Large intestine (tissue), 3 donors: Measurements from ENCODE around the gene MED16. TPM values are rescaled to one million over a fixed set of nuclear protein-coding genes. Genes with fewer than 3 reads are reported as not detected.

Experiments
- DNase-seq, 2 donors: peaks; one replicate each; pipeline versions ENCODE4 v3.0.0 to v3.0.0-alpha.2; 2013
- H3K27ac ChIP-seq: one replicate; pipeline ENCODE4 v1.5.1; 2013; ENCODE audit warnings: low read length
- H3K27me3 ChIP-seq: 2 replicates; pipeline ENCODE4 v1.6.1; 2013; ENCODE audit warnings: low read length; ENCODE audit not compliant: control insufficient read depth, insufficient read depth
- H3K36me3 ChIP-seq: 2 replicates; pipeline ENCODE4 v1.6.1; 2013; ENCODE audit warnings: low read length; ENCODE audit not compliant: control insufficient read depth, insufficient read depth
- H3K4me1 ChIP-seq: one replicate; pipeline ENCODE4 v1.6.1; 2013; ENCODE audit warnings: low read length; ENCODE audit not compliant: control insufficient read depth, insufficient read depth
- H3K4me3 ChIP-seq: one replicate; pipeline ENCODE4 v1.5.1; 2013; ENCODE audit warnings: low read length
- H3K9me3 ChIP-seq: one replicate; pipeline ENCODE4 v1.6.1; 2013; ENCODE audit warnings: mild to moderate bottlenecking, low read depth, low read length, moderate library complexity; ENCODE audit not compliant: control insufficient read depth
- WGBS: methylation state at CpG from one replicate; pipeline ENCODE4 v1.1.5; 2013; ENCODE audit warnings: low lambda C conversion rate; ENCODE audit not compliant: insufficient coverage; 5-methylcytosine and 5-hydroxymethylcytosine counted together
- polyA plus RNA-seq: library from polyadenylated mRNA; unstranded; fragments of 120-200 nt; gene quantifications from one replicate; pipeline ENCODE4 v1.2.1, GENCODE V29; 2013

Gene MED16
- polyA plus RNA-seq, 1 donor, result 41.7 TPM

DNA sequence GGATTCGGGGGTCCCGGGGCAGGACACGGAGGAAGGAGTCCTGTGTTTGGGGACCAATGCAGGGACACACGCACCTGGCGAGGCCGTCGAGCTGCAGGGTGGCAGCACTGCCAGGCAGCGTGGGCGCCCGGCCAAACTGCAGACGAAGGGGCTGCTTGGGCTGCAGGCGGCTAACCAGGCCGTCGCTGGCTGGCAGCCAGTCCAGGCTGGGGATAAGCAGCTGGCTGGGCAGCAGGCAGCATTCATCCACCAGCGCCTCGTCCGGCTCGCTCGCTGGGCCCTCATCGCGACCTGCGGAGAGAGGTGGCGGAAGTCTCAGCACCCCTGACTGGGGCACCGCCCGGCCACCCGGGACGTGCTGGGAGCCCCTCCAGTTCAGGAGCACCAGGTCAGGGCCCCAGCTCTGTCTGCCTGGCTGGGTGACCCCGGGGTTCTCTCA, 22.0 kb downstream of the MED16 start:
- H3K27me3 ChIP-seq, result no peaks in the 10 kb centered on the region
- no peak for DNase-seq
- WGBS, result no CpG with 5 or more reads among the region's 28 CpGs
- no peaks in the 10 kb centered on the region for H3K4me1 ChIP-seq
- peaks cover 12% of the 10 kb centered on the region for H3K9me3 ChIP-seq
- H3K4me3 ChIP-seq, result no peak overlapping the region
- H3K27ac ChIP-seq, result no peak overlapping the region
- peaks cover 66% of the 10 kb centered on the region for H3K36me3 ChIP-seq

DNA sequence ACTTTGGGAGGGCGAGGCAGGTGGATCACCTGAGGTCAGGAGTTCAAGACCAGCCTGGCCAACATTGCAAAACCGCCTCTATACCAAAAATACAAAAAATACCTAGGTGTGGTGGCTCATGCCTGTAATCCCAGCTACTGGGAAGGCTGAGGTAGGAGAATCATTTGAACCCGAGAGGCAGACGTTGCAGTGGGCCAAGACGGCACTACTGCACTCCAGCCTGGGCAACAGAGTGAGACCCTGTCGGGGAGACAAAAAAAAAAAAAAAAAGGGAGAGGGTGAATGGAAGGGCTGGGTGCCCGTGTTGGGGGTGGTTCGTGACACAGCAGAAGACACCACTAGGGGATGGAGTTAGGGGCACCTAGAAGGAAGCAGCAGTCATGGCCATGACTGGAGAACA, 22.7 kb downstream of the MED16 start:
- Histone ChIP-seq H3K27me3 (no peaks in the 10 kb centered on the region), H3K36me3 (peaks cover 60% of the 10 kb centered on the region), H3K4me3 (no peak overlapping the region), H3K9me3 (peaks cover 12% of the 10 kb centered on the region), H3K27ac (no peak overlapping the region), H3K4me1 (no peaks in the 10 kb centered on the region)
- WGBS, result no CpG with 5 or more reads among the region's 8 CpGs
- no peak for DNase-seq

DNA sequence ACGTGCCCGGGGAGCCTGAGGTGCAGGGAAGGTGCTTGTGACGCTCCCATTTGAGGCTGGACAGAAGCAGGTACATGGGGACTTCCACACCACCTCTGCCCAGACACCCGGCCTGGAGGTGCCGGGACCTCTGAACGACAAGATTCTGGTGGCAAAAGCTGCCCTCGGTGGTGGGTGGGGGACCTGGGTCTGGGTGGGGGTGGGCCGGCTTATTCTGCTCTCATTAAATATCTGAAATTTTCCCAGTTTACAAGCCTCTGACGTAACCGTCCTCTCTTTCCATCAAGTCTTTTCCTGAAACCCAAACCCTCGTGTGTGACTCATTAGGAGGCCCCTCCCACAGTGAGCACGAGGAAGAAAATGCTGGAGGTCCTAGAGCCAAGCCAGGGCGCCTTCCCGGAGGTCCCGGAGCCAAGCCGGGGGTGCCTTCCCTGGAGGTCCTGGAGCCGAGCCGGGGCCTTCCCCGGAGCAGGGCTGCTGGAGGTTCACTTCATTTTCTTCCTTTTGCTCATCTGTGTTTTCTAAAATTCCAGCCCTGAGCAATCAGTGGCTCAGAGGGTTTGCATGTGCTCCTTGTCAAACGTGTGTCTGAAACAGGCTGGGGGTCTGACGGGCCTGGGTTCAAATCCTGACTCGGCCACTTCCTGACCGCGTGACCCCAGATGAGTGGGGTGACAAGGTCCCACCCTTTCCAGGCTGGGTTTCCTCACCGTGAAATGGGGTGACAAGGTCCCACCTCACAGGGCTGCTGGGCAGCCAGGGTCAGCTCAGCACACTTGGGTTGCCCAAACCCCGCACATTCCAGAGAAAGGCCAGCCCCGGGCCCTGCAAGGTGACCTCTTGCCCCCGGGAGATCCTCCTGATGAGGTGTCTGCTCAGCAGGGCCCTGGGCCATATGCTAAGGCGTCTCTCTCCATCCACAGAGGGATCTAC, 23.5 kb downstream of the MED16 start:
- Histone ChIP-seq H3K9me3 (peaks cover 12% of the 10 kb centered on the region), H3K4me3 (no peak overlapping the region), H3K27me3 (no peaks in the 10 kb centered on the region), H3K4me1 (no peaks in the 10 kb centered on the region), H3K27ac (no peak overlapping the region), H3K36me3 (peaks cover 56% of the 10 kb centered on the region)
- DNase-seq, result no peak
- whole genome bisulfite sequencing, result no CpG with 5 or more reads among the region's 29 CpGs

DNA sequence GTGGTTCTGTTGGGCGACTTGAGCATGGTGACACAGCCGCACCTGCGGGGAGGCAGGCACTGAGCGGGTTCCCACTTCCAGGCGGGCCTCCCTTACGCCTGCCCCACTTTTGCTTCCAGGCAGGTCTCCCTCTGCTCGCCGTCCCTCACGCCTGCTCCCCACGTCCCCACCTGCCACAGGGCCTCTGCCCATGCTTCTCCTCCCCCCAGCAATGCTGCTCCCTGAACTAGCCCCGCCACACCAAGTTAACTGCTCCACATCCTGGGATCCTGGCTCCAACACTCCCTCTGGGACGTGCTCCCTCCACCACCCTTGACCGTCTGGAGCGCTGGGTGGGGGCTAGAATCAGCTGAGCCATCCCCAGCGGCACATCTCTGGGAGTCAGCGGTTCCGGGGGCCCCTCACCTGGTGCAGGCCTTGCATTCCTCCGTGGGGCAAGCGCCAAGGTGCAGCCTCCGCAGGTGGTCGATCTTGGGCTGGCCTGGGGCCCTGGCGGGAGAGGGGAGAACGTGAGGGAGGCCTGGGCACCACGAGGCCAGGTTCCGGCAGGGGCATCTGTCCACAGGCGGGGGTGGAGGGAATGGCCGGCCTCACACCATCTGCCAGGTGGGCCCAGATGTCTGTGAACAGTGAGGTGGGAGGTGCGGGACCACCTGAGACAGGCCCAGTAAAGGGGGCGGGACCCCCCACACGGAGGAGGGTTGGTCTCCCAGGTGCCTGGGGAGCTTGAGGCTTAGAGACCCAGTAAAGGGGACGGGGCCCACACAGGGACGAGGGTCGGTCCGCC, 24.3 kb downstream of the MED16 start:
- peaks cover 50% of the 10 kb centered on the region for H3K36me3 ChIP-seq
- WGBS, result no CpG with 5 or more reads among the region's 34 CpGs
- no peaks in the 10 kb centered on the region for H3K4me1 ChIP-seq
- H3K4me3 ChIP-seq, result no peak overlapping the region
- peaks cover 14% of the 10 kb centered on the region for H3K9me3 ChIP-seq
- no peaks in the 10 kb centered on the region for H3K27me3 ChIP-seq
- no peak for DNase-seq
- no peak overlapping the region for H3K27ac ChIP-seq

DNA sequence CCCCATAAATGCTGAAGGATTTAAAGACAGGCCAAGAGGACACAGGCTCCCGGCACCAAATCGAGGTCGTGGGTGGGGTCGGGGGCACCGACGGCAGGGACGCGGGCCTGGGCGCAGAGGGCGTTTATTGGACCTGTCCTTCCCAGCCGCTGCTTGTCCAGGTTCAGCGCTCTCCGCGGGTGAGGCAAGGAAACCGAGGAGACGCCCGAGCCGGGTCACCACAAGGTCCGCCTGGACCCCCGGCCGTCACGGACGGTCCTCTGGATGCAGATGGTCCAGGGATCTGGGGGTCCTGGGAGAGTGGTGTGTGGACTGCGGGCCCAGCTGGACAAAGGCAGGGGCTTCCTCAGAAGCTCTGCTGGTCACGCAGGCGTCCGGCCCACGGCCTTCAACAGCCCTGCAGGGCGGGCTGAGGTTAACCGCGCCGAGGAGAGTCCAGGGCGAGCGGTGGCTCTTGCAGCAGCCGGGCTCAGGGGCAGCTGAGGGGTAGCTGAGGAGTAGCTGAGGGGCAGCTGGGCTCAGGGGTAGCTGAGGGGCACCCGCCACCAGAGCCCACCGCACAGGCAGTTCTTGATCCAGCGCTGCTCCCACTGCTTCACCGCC, 25.0 kb downstream of the MED16 start:
- Histone ChIP-seq H3K27me3 (peaks cover 2% of the 10 kb centered on the region), H3K36me3 (peaks cover 46% of the 10 kb centered on the region), H3K27ac (no peak overlapping the region), H3K4me3 (no peak overlapping the region), H3K9me3 (peaks cover 16% of the 10 kb centered on the region), H3K4me1 (no peaks in the 10 kb centered on the region)
- WGBS, result no CpG with 5 or more reads among the region's 39 CpGs
- DNase-seq, result no peak

DNA sequence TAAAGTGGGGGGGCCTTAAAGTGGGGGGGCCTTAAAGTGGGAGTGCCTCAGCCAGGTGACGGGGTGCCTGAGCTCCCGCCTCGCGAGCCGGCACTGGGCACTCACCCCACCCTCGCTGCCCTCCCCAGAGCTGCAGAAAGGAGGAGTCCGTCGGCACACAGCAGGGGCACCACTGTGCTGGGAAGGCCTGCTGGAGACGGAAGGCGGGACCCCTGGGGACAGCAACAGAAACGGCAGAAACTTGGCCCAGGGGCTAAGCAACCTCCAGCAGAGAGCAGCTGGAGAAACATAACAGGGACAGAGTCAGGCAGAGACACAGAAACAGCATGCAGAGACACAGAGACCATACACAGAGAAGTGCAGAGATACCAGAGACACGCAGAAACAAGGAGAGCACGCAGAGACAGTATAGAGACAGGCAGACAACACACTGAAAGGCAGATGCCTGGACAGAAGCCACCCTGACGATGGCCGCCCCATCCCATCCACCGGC, 25.6 kb downstream of the MED16 start:
- Histone ChIP-seq H3K27me3 (peaks cover 7% of the 10 kb centered on the region), H3K4me1 (peaks cover 4% of the 10 kb centered on the region), H3K9me3 (peaks cover 19% of the 10 kb centered on the region), H3K27ac (no peak overlapping the region), H3K4me3 (no peak overlapping the region), H3K36me3 (peaks cover 45% of the 10 kb centered on the region)
- no CpG with 5 or more reads among the region's 16 CpGs for WGBS
- DNase-seq, result no peak

DNA sequence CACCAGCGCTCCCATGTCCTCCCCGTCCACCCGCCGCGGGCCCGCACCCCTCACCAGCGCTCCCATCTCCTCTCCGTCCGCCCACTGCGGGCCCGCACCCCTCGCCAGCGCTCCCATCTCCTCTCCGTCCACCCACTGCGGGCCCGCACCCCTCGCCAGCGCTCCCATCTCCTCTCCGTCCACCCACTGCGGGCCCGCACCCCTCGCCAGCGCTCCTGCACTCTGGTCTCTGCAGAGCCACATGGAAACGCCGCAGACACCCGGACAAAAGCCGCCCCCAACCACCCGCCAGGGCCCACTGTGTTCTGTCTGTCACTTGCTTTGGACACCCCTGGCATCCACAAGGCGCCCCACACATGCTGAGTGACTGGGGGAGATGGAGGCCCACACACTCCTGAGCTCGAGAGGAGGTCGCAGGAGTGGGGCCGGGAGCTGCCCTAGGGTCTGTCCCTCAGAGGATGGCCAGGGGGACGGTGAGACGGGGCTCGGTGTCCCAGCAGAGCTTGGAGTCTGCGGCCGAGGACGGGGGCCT, 26.2 kb downstream of the MED16 start:
- Histone ChIP-seq H3K9me3 (peaks cover 19% of the 10 kb centered on the region), H3K4me1 (peaks cover 4% of the 10 kb centered on the region), H3K4me3 (no peak overlapping the region), H3K36me3 (peaks cover 40% of the 10 kb centered on the region), H3K27ac (no peak overlapping the region), H3K27me3 (peaks cover 7% of the 10 kb centered on the region)
- DNase-seq, result no peak
- WGBS, result 20% methylated on average over 1 of the region's 38 CpGs

DNA sequence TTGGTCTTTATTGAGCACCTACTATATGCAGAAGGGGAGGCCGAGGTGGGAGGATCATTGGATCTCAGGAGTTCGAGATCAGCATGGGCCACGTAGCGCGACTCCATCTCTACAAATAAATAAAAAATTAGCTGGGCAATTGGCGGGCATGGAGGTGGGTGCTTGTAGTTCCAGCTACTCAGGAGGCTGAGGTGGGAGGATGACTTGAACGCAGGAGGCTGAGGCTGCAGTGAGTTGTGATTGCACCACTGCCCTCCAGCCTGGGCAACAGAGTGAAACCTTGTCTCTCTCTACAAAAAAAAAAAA, 29.7 kb downstream of the MED16 start:
- H3K9me3 ChIP-seq, result peaks cover 27% of the 10 kb centered on the region
- H3K4me3 ChIP-seq, result no peak overlapping the region
- no peak for DNase-seq
- WGBS, result no CpG with 5 or more reads among the region's 7 CpGs
- H3K27ac ChIP-seq, result no peak overlapping the region
- H3K27me3 ChIP-seq, result peaks cover 25% of the 10 kb centered on the region
- H3K4me1 ChIP-seq, result peaks cover 13% of the 10 kb centered on the region
- peaks cover 11% of the 10 kb centered on the region for H3K36me3 ChIP-seq

DNA sequence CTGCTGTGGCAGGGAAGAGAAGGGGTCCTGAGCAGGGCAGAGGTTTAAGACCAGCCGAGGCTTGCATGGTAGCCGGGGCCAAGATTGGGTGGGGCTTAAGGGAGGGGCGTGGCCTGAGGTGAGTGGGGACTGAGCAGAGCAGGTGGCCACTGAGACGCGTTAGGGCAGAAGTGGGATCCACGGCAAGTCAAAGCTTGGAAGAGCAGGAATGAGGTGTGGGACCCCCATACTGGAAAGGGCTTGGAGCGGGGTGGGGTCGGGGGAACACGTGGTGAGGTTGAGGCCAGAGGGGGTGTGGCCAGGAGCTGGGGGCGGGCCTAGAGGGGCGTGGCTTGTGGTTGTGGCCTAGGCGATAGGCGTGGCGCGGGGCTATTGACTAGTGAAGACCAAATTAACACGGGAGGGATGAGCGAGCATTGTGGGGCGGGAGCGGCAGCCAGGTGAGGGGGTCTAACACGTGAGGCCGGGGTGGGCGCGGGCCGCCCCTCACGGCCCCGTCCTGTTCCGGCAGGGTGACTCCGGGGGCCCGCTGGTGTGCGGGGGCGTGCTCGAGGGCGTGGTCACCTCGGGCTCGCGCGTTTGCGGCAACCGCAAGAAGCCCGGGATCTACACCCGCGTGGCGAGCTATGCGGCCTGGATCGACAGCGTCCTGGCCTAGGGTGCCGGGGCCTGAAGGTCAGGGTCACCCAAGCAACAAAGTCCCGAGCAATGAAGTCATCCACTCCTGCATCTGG, 30.2 kb downstream of the MED16 start:
- peaks cover 6% of the 10 kb centered on the region for H3K36me3 ChIP-seq
- H3K4me1 ChIP-seq, result peaks cover 13% of the 10 kb centered on the region
- peaks cover 22% of the 10 kb centered on the region for H3K9me3 ChIP-seq
- no peak overlapping the region for H3K27ac ChIP-seq
- no peak overlapping the region for H3K4me3 ChIP-seq
- peak; percentile 42 to 51 for DNase-seq
- H3K27me3 ChIP-seq, result peaks cover 25% of the 10 kb centered on the region
- WGBS, result no CpG with 5 or more reads among the region's 48 CpGs
